Measurements from ENCODE around the gene COL20A1.

The COL20A1 gene

GRCh38 chr20:63364801-63365585, 72.0 kb downstream of the COL20A1 start:
- DNase-seq, result no peak

- no peak for DNase-seq
Measured at GRCh38 chr20:63365601-63366389, 72.8 kb downstream of the COL20A1 start.

DNA sequence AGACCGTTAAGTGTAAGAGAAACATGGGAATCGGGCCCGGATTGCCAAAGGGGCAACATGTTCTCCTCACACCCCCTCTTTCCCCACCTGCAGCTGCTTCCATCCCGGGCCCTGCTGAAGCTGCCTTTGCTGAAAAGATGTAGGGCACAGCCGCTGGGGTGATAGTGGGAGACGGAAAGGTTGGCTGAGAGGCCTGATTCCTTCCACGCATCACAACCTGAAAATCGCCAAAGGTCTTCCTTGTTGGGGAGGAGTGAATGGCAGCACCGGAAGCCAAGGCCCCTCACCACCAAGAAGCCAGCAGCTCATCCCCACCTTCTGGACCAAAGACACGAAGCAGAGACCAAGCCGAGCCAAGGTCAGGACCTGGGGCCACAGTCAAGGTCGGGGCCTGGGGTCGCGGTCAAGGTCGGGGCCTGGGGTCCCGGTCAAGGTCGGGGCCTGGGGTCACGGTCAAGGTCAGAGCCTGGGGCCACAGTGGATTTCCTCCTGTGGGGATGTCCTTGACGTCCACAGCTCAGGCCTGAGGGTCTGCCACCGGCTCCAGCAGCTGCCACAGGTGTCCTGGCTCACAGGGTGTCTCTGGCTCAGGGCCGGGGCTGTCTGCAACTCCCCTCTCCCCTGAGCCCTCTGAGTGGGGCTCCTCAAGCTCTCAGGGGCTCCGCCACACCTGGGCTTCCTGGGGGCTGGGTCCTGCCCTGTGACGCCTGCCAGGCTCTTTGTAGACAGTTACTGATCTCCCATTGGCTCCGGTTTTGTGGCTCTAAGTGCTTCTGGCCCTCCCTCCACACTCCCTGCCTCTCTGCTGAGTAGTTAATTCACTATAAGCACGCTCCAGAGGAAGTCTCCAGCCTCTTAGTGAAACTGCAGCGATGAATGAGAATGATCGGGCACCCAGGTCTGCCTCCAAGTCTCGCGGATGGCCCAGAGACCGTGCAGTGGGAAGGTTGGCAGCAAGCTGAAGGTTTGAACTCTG, 73.7 kb downstream of the COL20A1 start:
- DNase-seq, result no peak

DNA sequence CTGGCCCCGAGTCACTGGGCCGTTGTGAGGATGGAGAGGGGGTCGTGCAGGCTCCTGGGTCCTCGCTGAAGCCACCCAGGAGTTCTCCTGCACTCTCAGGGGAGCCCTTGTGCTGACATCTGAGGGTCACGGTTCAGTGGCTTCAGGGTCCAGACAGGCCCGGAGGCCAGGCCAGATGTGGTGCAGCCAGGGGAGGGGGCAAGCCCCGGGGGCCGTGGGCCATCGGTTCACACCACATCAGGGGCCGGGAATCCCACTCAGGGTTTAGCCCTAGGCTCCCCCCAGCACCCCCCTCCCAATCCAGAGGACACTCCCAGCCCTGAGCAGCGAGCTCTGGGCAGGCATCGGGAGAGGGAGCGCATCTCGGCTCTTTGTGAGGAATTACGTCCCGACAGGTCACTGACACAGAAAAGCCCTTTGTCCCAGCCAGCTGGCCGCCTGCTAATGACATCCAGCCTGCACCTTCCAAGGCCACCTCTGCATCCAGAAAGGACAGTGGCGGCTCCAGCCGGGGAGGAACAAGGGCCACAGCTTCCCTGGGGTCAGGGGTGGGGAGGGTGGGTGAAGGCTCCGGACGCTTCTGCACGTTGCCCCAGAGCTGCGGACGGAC, 74.6 kb downstream of the COL20A1 start:
- no peak for DNase-seq

DNA sequence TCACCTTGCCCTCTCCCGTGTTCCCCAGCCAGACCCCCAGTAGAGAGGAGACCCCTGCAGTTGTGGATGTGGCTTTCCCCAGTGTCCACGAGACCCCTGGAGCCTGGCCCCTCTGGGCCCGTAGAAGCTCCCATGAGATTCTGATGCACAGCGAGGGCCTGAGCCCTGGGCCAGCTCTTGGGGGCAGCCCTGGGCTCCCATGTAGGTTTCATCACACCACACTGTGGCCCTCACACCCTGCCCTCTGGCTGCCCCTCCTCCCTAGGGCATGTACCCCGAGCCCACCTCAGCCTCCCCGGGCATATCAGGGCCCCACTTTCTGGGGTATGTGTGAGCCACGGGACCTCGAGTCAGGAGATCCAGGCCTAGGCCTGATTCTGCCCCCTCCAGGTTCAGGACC, 75.2 kb downstream of the COL20A1 start:
- DNase-seq, result no peak

GRCh38 chr20:63369024-63369530, 76.1 kb downstream of the COL20A1 start:
- DNase-seq, result no peak

DNA sequence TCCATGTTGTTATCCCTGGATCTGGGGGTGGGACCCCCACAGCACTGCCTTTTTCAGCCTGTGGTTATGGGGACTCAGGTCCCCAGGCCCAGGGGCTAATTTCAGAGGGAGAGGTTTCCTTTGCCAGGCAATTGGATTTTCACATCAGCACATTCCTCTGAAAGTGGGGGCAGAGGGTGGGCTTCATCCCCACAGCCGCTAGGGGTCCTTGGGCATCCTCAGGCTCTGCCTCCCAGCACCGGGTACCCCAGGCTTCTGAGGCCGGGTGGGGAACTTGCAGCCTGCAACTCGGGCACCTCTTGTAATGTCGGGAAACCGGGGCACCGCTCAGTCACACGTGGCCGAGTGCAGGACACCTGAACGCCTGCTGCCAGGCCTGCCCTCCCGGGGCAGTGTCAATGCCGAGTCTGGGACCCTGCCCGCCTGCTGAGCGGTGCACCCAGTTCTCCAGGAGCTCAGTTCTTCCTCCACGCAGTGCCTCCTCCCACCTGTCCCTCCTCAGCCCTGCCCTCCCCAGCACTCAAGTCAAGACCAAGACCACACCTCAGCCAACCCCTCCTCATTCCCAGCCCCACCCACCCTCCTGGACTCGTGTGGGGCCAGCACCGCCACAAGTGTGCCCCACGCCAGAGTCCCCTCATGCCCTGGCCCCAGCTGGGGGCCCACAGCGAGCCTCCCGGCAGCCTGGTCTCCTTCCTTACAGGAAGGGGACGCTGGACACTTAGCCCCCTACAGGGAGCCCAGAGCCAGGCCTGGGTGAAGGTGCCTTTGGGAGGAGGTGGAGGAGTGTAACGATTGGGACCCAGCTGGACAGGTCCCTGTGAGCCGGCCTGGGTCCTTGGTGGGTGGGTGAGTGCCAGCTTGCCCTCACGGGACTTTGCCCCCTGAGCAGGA, 77.0 kb downstream of the COL20A1 start:
- no peak for DNase-seq

GRCh38 chr20:63370618-63371187, 77.7 kb downstream of the COL20A1 start:
- no peak for DNase-seq

DNA sequence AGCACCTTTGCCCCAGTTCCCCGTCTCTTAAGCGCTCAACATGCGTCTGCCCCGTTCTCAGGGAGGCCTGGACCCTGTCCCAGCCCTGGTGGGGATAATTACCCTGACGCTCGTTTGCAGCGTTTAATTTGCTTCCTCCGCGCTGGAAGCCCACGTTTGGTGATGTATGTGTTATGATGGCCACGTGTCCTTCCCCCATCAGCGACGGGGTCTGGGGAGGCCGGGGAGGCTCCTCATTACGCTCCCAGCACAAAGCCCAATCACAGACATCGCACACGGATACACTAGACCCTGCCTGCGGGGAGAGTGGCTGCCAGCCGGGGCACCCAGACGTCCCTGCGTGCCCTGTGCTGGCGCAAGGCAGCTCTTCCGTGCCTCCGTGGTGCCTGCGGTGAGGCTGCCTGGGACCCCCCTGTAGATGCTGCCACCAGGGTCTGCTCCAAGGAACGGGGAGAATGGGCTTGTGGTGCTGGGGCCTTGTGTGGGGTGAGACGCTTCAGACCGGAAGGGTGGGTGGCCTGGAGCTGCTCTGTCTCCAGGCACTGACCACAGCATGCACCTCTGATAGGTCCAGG, 78.4 kb downstream of the COL20A1 start:
- DNase-seq, result no peak

- no peak for DNase-seq
Measured at GRCh38 chr20:63372971-63373885, 80.2 kb downstream of the COL20A1 start.

- no peak for DNase-seq
Measured at GRCh38 chr20:63373996-63374395, 81.0 kb downstream of the COL20A1 start.

GRCh38 chr20:63374504-63374903, 81.5 kb downstream of the COL20A1 start:
- no peak for DNase-seq

DNA sequence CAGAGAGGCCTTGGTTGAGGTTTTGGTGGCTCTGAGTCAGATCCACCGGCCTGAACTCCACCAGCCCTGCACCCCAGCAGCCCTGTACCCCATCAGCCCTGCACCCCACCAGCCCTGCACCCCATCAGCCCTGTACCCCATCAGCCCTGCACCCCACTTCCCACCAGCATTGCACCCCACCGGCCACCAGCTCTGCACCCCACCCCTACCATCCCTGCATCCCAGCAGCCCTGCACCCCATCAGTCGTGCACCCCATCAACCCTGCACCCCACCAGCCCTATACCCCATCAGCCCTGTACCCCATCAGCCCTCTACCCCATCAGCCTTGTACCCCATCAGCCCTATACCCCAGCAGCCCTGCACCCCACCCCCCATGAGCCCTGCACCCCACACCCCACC, 82.5 kb downstream of the COL20A1 start:
- DNase-seq, result no peak

DNA sequence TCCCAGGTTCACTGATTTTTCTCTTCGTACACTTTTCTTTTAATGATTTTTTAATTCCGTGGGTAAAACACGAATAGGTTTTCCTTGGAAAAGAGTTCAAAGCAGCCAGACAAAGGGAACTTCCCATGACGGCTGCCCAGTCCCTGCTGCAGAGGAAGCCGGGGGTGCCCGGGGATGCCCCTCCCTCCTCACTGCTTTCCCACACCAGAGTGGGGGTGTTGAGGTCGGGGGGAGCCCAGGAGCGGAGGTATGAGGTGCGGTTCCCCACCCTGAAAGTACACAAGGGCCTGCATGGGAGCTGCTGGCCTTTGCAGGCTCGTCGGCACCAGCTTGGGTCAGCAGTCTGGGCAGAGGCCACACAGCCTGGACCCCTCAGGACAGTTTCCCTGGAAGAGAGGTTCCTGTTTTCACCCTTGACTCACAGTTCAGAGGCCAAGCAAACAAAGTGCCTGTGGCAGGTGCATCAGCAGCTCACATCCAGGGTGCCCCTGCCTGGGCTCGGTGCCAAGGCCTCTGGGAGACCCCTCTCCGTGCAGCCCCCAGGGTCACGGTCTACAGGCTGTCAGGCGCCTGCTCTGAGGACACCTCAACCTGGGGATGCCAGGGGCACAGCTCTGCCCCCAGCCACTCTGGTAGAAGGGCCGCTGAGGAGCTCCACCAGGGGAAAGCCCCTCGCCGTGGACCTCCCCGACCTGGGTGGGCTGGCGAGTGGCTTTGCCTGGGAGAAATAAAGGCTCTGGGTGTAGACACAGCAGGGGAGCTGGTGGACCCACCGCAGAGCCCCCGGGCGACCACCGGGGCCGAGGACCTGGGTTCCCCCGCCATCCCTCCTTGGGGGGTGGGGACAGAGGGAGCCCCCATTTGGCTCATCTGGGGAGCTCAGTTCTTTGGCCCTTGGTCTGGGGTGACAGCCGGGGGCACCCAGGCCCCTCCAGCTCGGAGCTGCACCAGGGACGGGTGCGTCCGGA, 83.6 kb downstream of the COL20A1 start:
- no peak for DNase-seq

GRCh38 chr20:63377256-63377941, 84.4 kb downstream of the COL20A1 start:
- no peak for DNase-seq

DNA sequence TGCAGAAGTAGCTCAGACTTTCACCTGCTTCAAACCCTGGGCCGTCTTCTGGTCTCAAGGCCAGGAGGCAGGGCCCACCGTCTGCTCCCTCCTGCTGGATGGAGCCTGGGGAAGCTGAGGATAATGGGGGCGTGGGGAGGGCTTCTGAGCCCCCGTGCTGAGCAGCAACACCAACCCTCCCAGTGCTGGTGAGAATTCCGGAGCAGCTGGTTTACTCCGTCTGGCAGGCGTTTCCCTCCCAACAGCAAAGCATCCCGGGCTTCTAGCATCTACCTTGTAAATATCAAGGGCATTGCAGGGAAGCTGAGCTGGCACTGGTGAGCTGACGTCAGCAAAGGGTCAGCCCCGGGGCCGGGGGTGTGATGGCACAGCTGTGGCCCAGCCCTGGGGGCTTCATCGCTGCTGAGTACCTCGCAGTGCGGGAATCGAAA, 85.0 kb downstream of the COL20A1 start:
- DNase-seq, result no peak

GRCh38 chr20:63378626-63379025, 85.6 kb downstream of the COL20A1 start:
- no peak for DNase-seq

- DNase-seq, result no peak
Measured at GRCh38 chr20:63379296-63379695, 86.3 kb downstream of the COL20A1 start.

Data from activated CD4-positive, alpha-beta T cell treated with anti-CD3 and anti-CD28 coated beads, Interleukin-2, amount 50 U/mL, for 4 hours (primary cell).